GM21360 (cell line): ENCODE data around the gene CAPZA2.
"Not testable (repeated sequence)": the region's sequence is repeated elsewhere in the genome, so short reads cannot be mapped to it uniquely, and the experiment has no call there.

Experiments used
- ATAC-seq: cut with Tn5 transposase; IDR thresholded peaks from one replicate; pipeline ENCODE4 v1.9.1; 2021; ENCODE audit warnings: mild to moderate bottlenecking, moderate library complexity; ENCODE audit not compliant: unreplicated experiment

The CAPZA2 gene

DNA sequence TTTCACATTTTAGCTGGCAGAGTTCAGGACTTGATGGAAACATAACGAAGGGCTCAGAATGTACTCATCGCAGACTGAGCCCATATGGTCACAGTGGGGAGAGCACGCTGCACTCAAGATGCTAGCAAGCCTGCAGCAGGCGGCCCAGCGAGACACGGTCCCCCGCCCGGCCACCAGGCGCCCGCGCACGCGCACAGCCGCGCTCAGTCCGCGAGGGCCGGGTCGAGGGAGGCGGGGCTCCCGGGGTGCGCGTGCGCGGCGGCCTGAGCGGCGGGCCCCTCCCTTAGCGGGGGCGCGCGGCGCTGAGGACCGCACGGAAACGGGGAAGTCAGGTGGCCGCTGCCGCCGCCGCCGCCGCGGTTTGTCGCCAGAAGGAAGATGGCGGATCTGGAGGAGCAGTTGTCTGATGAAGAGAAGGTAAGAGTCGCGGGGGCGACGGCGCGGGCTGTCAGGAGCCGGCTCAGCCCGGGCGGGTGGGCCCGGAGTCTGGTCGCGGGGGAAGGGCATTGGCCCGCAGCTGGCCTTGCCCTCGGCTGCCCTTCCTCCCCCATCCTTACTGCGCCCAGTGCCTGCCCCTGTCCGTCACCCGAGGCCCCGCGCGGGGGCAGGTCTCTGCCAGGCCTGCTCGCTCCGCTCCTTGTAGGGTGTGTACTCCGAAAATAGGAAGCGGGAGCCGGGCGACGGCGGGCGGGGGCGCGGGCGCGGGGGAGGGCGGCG is at the start of gene CAPZA2:
Gene CAPZA2 (plus strand): TSS at position 354 of the 717 bp plus-strand sequence. CDS start 25 bp downstream, at position 379.
- ATAC-seq, result peak; percentile 87

DNA sequence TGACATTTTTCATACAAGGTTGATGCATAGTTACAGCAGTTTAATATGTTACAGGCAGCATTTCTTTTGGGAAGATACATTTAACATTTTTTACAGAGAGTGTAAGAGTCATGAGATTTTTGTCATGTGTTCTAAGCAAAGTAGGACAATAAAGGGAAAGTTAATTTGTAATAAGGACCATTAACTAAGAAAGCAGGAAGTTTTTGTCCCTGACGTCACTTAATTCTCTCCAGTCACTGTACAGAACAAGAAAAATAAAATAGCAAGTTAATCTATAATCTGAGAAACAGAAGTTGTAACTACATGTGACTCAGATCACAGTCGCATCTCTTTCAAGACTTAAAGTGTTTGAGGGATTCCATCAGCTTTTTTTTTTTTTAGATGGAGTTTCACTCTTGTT is 49.5 kb upstream of the CAPZA2 start:
- ATAC-seq, result no peak

DNA sequence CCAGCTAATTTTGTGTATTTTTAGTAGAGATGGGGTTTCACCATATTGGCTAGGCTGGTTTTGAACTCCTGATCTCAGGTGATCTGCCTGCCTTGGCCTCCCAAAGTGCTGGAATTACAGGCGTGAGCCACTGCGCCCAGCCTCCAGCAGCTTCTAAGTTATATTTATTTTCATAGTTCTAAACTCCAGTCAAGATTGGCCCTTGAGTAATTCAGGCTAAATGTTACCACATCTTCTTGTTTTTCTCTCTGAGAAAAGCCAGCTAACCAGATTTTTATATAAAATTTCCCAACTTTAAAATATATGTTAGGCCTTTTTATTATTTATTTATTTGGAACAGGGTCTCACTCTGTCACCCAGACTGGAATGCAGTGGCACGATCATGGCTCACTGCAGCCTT is 49.0 kb upstream of the CAPZA2 start:
- not testable (repeated sequence) for ATAC-seq

- no peak for ATAC-seq
Measured at GRCh38 chr7:116815041-116815440, 47.3 kb upstream of the CAPZA2 start.

- ATAC-seq, result no peak
Measured at GRCh38 chr7:116820149-116820548, 42.2 kb upstream of the CAPZA2 start.

- ATAC-seq, result not testable (repeated sequence)
Measured at GRCh38 chr7:116821647-116822046, 40.7 kb upstream of the CAPZA2 start.

- no peak for ATAC-seq
Measured at GRCh38 chr7:116824449-116824848, 37.9 kb upstream of the CAPZA2 start.

DNA sequence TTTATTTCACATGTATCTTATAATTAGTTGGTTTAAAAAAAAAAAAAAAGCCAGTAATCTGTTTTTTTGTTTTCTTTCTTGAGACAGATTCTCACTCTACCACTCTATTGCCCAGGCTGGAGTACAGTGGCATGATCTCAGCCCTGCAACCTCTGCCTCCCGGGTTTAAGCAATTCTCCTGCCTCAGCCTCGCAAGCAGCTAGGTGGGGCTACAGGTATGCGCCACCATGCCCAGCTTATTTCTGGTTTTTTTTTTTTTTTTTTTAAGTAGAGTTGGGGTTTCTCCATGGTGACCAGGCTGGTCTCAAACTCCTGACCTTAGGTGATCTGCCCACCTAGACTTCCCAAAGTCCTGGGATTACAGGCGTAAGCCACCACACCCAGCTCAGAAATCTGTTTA is 34.1 kb upstream of the CAPZA2 start:
- no peak for ATAC-seq

GRCh38 chr7:116829041-116829440 is 33.3 kb upstream of the CAPZA2 start:
- ATAC-seq, result no peak

GRCh38 chr7:116829493-116829892 is 32.9 kb upstream of the CAPZA2 start:
- ATAC-seq, result no peak

DNA sequence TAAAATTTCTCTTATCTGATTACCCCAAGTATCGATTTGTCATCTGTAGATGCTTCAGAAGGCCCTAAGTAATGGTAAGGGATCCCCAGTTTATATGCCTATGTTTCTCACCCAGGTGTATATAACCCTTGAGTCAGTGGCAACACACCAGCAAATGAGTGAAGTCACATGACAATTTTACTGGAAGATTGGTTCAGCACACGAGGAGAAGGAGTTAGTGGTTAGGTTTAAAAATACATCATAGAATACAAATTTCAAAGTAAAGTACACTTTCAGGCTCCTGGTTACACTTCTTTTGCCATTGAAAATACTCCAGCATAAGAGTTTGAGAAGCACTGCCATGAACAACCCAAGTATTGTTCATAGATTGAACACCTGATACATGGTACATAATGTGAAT is 29.7 kb upstream of the CAPZA2 start:
- no peak for ATAC-seq

DNA sequence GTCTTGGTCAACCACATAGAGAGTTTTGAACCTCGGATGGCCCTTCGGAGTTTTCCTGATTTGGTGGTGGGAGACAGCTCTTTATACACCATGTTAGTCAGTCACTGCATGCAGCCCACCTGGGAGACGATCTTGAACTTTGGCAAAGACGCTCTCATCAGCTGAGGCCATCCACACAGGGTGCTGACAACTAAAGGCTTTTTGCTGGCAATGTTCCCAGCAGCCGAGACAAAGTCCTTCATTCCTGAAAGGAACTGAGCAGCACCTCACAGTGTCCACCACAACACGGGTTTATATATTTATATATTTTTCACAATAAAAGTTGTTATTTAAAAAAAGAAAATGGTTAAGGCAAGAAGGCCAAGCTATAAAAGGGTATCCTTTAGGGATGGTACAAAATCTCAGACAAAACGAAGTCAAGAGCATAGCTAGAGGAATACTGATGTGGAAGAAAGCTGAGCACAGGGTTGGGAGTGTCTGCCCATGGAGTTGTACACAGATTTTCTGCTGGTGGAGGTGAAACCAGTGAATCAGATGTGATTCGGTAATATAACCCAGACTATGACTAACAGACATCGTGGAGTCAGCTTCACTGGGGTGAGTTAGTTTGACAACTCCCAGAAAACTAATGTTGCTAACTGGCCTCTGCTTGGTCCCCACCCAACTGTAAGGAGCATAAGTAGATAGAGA is 27.4 kb upstream of the CAPZA2 start:
- ATAC-seq, result no peak

- ATAC-seq, result no peak
Measured at GRCh38 chr7:116836048-116836447, 26.3 kb upstream of the CAPZA2 start.

DNA sequence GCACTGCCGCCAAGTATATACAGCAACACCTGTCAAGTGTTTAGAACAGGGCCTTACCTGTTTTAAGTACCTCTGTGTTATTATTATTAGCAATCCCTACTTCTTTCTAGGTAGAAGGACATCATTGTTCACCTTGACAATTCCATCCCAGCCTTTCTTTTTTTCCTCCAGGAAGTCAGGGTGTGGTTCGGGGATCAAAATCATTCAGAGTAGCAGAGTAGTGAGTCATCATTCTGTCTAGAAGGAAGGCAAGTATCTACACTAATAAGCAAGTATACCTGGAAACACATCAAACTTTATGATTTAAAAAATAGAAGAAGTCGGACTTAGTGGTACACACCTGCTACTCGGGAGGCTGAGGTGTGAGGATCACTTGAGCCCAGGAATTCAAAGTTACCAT is 25.5 kb upstream of the CAPZA2 start:
- ATAC-seq, result no peak

DNA sequence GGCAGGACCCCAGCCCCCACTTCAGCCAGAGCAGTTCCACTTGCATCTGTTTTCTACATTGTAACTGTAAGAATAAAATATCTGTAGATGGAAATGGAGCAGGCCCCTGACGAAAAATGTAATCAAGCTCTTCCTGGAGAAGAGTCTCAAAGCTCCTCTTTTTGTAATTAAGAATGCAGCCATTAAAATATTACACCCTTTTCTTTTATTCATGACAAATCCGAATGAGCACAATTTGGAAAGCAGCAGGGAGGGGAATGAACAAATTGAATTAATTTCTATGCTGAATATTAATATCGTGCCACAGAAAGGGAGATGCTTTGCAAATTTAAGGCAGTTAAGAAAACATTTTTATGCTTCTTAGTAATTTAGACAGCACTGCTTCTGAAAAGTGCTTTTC is 24.8 kb upstream of the CAPZA2 start:
- ATAC-seq, result no peak

GRCh38 chr7:116840256-116840655 is 22.1 kb upstream of the CAPZA2 start:
- ATAC-seq, result no peak

DNA sequence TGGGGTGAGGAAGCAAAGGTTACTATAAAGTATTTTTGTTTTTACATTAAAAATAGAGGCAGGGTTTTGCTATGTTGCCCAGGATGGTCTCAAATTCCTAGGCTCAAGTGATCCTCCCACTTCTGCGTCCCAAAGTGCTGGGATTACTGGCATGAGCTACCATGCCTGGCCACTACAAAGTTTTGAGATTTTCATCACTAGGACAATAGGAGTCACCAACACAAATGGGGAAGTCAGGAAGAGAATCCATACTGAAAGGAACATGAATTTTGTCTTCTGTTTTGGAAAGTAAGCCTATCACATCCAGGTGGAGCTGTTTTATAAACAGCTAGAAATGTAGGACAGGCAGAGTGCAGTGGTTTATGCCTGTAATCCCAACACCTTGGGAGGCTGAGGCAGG is 20.0 kb upstream of the CAPZA2 start:
- no peak for ATAC-seq

GRCh38 chr7:116843378-116843777 is 19.0 kb upstream of the CAPZA2 start:
- ATAC-seq, result no peak

DNA sequence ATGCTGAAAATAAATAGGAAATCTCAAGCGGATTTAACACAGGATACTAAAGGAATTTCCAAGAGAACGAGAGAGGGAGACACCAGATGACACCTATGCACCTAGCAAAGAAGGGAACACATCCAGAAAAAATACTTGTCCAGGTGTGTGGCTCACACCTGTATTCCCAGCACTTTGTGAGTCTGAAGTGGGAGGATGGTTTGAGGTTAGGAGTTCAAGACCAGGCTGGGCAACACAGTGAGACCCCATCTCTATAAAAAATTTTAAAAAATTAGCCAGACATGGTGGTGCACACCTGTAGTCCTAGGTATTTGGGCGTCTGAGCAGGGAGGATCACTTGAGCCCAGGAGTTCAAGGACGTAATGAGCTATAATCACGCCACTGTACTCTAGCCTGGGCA is 11.2 kb upstream of the CAPZA2 start:
- no peak for ATAC-seq

GRCh38 chr7:116851671-116852070 is 10.7 kb upstream of the CAPZA2 start:
- ATAC-seq, result no peak

DNA sequence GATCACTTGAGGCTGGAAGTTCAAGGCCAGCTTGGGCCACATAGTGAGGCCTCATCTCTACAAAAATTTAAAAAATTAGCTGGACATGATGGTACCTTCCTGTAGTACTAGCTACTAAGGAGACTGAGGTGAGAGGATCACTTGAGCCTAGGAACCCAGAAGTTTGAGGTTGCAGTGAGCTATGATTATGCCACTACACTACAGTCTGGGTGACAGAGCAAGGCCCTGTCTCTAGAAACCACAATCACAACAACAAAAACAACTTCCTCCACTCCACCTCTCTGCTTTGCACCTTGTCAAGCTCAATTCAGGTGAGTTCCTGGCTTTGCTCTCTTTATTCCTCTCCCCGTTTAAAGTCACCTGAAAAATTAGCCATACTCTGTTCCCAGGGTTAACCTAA is 8.3 kb upstream of the CAPZA2 start:
- ATAC-seq, result no peak

DNA sequence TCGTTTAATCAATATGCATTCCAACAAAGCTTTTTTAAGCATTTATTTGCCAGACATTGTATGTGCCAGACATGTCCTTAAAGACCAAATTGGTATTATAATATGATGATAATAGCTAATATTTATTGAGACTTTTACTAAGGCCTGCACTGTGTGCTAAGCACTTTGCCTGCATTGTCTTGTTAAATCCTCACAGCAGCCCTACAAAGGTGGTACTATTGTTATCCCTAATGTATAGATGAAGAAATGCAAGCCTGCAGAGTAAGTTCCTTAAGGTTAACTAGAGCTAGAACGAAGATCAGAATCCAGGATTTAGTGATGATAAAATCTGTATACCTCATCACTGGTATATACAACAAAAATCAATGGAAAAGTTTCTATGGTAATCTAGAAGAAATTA is 5.3 kb upstream of the CAPZA2 start:
- no peak for ATAC-seq

GRCh38 chr7:116859323-116859722 is 3.1 kb upstream of the CAPZA2 start:
- no peak for ATAC-seq
